Choroid plexus epithelial cell (primary cell): ENCODE measurements around the gene PLA2G4F.

Source experiments
- DNase-seq: peaks from one replicate; pipeline ENCODE4 v3.0.0-alpha.2; 2010; ENCODE audit warnings: low read depth
- H3K4me3 ChIP-seq: 2 replicates; pipeline ENCODE4 v1.5.1; 2011; ENCODE audit warnings: low read depth, mild to moderate bottlenecking, control low read depth, low read length, moderate library complexity
- CTCF ChIP-seq: conservative IDR thresholded peaks from 2 replicates; pipeline ENCODE4 v1.5.1; 2011; ENCODE audit warnings: low read depth, mild to moderate bottlenecking, control low read depth, inconsistent platforms, low read length, moderate library complexity

Gene PLA2G4F, protein sequence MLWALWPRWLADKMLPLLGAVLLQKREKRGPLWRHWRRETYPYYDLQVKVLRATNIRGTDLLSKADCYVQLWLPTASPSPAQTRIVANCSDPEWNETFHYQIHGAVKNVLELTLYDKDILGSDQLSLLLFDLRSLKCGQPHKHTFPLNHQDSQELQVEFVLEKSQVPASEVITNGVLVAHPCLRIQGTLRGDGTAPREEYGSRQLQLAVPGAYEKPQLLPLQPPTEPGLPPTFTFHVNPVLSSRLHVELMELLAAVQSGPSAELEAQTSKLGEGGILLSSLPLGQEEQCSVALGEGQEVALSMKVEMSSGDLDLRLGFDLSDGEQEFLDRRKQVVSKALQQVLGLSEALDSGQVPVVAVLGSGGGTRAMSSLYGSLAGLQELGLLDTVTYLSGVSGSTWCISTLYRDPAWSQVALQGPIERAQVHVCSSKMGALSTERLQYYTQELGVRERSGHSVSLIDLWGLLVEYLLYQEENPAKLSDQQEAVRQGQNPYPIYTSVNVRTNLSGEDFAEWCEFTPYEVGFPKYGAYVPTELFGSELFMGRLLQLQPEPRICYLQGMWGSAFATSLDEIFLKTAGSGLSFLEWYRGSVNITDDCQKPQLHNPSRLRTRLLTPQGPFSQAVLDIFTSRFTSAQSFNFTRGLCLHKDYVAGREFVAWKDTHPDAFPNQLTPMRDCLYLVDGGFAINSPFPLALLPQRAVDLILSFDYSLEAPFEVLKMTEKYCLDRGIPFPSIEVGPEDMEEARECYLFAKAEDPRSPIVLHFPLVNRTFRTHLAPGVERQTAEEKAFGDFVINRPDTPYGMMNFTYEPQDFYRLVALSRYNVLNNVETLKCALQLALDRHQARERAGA

GRCh38 chr15:42156243-42156922 is at the start of gene PLA2G4F:
Gene PLA2G4F (minus strand): TSS chr15:42156636. CDS start chr15:42156549, 87 bp downstream.
- no peak within 1 kb of the TSS for H3K4me3 ChIP-seq
- DNase-seq = no peak
- peak; percentile 1 for TF ChIP-seq CTCF

DNA sequence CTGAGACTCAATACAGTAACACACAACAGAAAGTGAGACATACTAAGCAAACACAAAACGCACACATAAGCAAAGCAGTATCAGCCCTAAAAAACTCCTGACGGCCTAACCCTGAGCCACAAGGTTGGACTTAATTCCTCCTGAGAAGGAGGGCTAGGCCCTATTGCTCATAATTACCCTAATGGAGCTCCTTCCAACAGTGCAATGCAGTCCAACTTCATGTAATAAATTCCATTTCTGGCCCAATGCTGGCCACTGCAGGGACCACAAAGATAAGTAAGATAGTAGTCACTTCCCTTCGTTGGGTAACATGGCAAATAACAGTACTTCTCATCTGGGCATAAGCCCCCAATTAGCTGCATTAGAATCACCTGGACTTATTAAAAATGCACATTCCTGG is 47.5 kb upstream of the PLA2G4F start:
- no peak for TF ChIP-seq CTCF
- DNase-seq = peak; percentile 4

GRCh38 chr15:42202653-42203052 is 46.2 kb upstream of the PLA2G4F start:
- no peak for DNase-seq
- no peak for TF ChIP-seq CTCF
- no peak overlapping the region for H3K4me3 ChIP-seq

More for the DNA sequence above, 47.5 kb upstream of the PLA2G4F start:
- H3K4me3 ChIP-seq = no peak overlapping the region

DNA sequence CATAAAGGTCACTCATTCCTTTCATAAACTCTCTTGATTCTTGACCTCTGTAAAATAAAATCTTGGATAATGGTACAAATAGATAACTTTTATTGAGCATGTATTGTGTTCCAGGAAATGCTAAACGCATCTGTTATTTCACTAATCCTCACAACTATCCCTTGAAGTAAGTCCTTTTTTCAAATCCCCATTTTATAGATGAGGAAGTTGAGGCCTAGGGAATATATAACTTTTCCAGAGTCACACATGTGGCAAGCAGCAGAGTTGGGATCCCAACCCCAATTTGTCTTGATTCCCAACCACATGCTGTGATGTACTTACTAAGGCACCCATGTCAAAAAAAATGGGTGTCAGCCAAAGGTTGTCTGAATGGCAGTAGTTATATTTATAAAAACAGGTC is 45.4 kb upstream of the PLA2G4F start:
- no peak for DNase-seq
- H3K4me3 ChIP-seq = no peak overlapping the region
- no peak for TF ChIP-seq CTCF

GRCh38 chr15:42199126-42199525 is 42.7 kb upstream of the PLA2G4F start:
- no peak for TF ChIP-seq CTCF

DNA sequence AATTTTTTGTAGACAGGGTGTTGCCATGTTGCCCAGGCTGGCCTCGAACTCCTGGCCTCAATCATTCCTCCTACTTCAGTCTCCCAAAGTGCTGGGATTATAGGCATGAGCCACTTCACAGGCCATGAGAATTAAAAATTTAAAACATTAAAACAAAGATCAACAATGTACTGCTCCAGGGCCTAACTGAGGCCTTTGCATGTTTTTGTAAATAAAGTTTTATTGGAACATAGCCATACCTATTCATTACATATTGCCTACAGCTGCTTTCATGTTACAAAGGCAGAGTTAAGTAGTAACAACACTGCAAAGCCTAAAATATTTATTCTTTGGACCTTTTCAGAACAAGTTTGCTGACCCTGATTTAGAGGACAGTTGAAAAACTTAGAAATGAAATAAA is 42.1 kb upstream of the PLA2G4F start:
- DNase-seq = no peak
- TF ChIP-seq CTCF = no peak
- H3K4me3 ChIP-seq = no peak overlapping the region

More at GRCh38 chr15:42199126-42199525, 42.7 kb upstream of the PLA2G4F start:
- H3K4me3 ChIP-seq = no peak overlapping the region
- no peak for DNase-seq
